ENCODE results near the gene FZR1. TPM values are rescaled to one million over a fixed set of nuclear protein-coding genes. Genes with fewer than 3 reads are reported as not detected.

FZR1 gene
- total and polyA plus RNA-seq, 9 of the 15 experiments (the other 6 are each of a cell fraction or from before 2014, with no cell fraction given) = 0.18 to 48.0 (median 22.2) TPM

DNA sequence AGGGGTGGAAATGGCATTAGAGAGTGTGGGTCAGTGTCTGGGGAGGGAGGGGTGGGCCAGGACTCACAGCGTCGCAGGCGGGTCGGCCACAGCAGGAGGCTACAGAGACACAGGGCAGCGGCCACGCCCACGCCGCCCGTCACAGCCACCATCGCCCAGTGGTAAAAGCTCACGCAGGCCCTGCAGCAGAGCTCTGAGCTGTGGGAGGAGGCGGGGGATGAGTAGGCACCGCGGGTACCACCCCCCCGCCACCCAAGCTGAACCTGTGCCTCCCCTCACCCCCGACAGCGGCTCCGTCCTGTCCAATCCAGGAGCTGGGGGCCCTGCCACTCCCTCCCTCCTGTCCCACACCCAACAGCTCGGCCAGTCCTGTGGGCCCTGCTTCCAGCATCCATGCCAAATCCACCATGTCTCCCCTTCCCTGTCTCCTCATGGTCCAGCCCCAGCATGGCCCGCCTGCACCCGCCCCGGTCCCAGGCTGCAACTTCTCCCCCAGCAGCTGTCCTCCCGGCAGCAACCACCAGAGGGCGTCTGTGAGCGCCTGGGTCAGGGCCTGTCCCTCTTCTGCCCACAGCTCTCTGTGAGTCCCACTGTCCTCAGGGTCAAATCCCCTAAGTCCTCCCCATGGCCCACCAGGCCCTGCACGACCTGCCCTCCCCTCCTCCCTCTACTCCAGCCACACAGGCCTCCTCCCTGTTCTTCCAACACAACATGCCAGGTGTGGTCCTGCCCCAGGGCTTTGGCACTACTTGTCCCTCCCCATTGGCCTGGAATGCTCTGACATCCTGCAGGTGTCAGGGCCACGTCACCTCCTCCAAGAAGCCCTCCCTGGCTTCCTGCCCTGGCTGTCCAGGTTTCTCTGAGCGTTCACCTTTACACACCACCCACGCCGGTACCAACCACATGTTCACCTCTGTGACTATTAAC is 38.9 kb downstream of the FZR1 start (continued):
- TF ChIP-seq, protein P1, sequence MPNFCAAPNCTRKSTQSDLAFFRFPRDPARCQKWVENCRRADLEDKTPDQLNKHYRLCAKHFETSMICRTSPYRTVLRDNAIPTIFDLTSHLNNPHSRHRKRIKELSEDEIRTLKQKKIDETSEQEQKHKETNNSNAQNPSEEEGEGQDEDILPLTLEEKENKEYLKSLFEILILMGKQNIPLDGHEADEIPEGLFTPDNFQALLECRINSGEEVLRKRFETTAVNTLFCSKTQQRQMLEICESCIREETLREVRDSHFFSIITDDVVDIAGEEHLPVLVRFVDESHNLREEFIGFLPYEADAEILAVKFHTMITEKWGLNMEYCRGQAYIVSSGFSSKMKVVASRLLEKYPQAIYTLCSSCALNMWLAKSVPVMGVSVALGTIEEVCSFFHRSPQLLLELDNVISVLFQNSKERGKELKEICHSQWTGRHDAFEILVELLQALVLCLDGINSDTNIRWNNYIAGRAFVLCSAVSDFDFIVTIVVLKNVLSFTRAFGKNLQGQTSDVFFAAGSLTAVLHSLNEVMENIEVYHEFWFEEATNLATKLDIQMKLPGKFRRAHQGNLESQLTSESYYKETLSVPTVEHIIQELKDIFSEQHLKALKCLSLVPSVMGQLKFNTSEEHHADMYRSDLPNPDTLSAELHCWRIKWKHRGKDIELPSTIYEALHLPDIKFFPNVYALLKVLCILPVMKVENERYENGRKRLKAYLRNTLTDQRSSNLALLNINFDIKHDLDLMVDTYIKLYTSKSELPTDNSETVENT (CRISPR knock-in tag; IDR thresholded peaks at IDR 0.05) = 0 out of 2 replicates have a peak, but pooled peaks have one; percentile 44
- TF ChIP-seq LCOR (CRISPR knock-in tag; IDR thresholded peaks at IDR 0.05) = no peak
- TF ChIP-seq, protein P2, sequence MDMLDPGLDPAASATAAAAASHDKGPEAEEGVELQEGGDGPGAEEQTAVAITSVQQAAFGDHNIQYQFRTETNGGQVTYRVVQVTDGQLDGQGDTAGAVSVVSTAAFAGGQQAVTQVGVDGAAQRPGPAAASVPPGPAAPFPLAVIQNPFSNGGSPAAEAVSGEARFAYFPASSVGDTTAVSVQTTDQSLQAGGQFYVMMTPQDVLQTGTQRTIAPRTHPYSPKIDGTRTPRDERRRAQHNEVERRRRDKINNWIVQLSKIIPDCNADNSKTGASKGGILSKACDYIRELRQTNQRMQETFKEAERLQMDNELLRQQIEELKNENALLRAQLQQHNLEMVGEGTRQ (CRISPR knock-in tag; IDR thresholded peaks at IDR 0.05) = no peak
- no peak for TF ChIP-seq ZNF561 (CRISPR knock-in tag; conservative IDR thresholded peaks at IDR 0.05)
- TF ChIP-seq STAG1 (CRISPR knock-in tag; IDR thresholded peaks at IDR 0.05; ENCODE audit: borderline replicate concordance) = peak; percentile 81
- TF ChIP-seq EGR1 (conservative IDR thresholded peaks at IDR 0.05) = no peak
- no peak for TF ChIP-seq FOSL1 (tag; conservative IDR thresholded peaks at IDR 0.05)
- no peak for TF ChIP-seq TGIF2 (CRISPR knock-in tag; IDR thresholded peaks at IDR 0.05)
- no peak for TF ChIP-seq HMG20A (CRISPR knock-in tag; conservative IDR thresholded peaks at IDR 0.05)
- TF ChIP-seq, protein P3, sequence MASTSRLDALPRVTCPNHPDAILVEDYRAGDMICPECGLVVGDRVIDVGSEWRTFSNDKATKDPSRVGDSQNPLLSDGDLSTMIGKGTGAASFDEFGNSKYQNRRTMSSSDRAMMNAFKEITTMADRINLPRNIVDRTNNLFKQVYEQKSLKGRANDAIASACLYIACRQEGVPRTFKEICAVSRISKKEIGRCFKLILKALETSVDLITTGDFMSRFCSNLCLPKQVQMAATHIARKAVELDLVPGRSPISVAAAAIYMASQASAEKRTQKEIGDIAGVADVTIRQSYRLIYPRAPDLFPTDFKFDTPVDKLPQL (IDR thresholded peaks at IDR 0.05; ENCODE audit: extremely low read depth, insufficient read length) = no peak
- TF ChIP-seq NFE2L1 (tag; IDR thresholded peaks at IDR 0.05; ENCODE audit: borderline replicate concordance, low read depth) = no peak
- no peak for TF ChIP-seq JUNB (CRISPR knock-in tag; conservative IDR thresholded peaks at IDR 0.05)
- TF ChIP-seq NR3C1 (CRISPR knock-in tag; IDR thresholded peaks at IDR 0.05) = no peak
- TF ChIP-seq XRCC4 (IDR thresholded peaks at IDR 0.05; ENCODE audit: extremely low read depth, insufficient read depth, insufficient read length) = no peak
- TF ChIP-seq GABPA (tag; conservative IDR thresholded peaks at IDR 0.05; ENCODE audit: low read depth) = no peak
- no peak for TF ChIP-seq PHF20 (IDR thresholded peaks at IDR 0.05; ENCODE audit: partially characterized antibody)
- no peak for TF ChIP-seq CSDE1 (IDR thresholded peaks at IDR 0.05)
- TF ChIP-seq ZNF143 (CRISPR knock-in tag; IDR thresholded peaks at IDR 0.05) = no peak
- no peak for TF ChIP-seq RUNX1 (IDR thresholded peaks at IDR 0.05; ENCODE audit: low read depth)
- TF ChIP-seq ZNF57 (CRISPR knock-in tag; IDR thresholded peaks at IDR 0.05) = no peak
- TF ChIP-seq ZNF282 (CRISPR knock-in tag; IDR thresholded peaks at IDR 0.05) = peak; percentile 58; the same call in 1 of the 2 replicates
